Amniotic epithelial cell (primary cell): ENCODE measurements around the gene ZFYVE16.

Experiments
- DNase-seq: peaks from one replicate; pipeline ENCODE4 v3.0.0-alpha.2; 2010; ENCODE audit warnings: low read depth

The ZFYVE16 gene

DNA sequence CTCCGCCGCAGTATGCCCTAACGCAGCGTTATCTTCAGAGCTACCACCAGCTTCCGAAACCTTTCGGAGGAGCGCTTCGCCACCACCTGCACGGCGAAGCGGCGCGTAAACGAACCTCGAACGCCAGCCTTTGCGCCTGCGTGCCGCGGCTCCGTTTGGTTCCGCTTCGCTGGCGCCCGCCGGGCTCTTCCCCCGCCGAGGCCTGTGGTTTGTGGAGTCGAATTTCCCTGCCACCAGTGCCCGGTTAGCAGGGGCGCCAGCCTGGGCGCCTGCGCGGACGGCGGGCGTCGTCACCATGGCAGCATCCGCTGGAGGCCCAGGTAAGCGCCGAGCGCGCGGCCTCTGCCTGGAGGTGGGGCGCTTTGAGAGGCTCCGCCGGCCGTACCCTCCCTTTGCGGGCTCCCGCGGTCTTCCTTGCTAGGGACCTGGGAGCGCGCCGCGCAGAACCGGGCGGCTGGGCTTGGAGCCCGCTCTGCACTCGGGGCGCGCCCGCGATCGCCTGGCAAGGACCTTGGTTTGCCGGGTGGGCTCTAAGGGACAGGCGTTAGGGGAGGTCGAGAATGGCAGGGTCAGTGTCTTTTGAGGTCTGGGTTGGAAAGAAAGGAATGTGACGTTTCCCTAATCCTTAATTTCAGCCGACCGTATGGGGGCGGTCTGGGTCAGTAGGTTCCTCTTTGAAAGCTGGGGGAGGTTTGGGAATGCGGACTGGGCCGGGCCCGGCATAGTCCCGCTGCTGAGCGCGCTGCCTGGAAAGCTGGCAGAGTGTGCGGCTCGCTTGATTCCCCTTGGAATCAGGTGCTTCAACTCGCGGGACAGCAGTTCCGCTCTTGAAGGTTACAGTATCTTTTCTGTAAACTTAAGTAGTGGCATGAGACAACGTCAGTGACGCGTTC lies 80.2 kb downstream of the ZFYVE16 start, which contains the start of gene FAM151B:
TSS of gene FAM151B (plus strand) at position 272 of the 893 bp plus-strand sequence. CDS start at position 296, 24 bp downstream.
- peak; percentile 91 for DNase-seq

GRCh38 chr5:80491296-80491695 lies 83.4 kb downstream of the ZFYVE16 start:
- no peak for DNase-seq

GRCh38 chr5:80492741-80493140 lies 84.9 kb downstream of the ZFYVE16 start:
- no peak for DNase-seq

DNA sequence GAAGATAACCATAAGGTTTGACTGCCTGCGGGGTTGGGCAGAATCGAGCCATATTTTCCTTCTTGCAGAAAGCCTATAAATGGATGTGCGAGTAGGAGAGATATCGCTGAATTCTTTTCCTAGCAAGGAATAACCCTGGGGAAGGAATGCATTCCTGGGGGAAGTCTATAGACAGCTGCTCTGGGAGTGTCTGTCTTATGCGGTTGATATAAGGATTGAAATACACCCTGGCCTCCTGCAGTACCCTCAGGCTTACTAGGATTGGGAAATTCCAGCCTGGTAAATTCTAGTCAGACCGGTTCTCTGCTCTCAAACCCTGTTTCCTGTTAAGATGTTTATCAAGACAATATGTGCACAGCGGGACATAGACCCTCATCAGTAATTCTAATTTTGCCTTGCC lies 85.6 kb downstream of the ZFYVE16 start:
- peak; percentile 16 for DNase-seq

GRCh38 chr5:80495891-80496290 lies 88.0 kb downstream of the ZFYVE16 start:
- DNase-seq, result no peak

GRCh38 chr5:80502800-80503199 lies 94.9 kb downstream of the ZFYVE16 start:
- no peak for DNase-seq

- no peak for DNase-seq
These were observed 95.8 kb downstream of the ZFYVE16 start for GRCh38 chr5:80503641-80504040.

DNA sequence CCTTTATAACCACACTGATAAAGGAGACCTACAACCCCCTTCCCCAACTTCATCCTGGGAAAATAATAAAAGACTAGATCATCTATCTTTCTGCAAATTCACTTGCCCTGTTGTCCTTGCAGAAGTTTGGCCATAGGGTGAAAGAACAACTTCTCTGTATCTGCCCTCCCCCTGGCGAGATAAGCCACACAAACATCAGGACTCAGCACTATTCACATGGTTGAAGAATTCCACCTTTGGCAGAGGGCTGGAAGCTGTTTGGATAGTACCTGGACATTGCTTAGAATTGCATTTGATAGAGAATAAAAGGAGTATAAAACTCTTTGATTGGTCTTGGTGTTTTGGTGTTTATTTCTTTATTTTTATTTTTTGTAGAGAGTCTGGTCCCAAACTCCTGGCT lies 97.0 kb downstream of the ZFYVE16 start:
- no peak for DNase-seq

DNA sequence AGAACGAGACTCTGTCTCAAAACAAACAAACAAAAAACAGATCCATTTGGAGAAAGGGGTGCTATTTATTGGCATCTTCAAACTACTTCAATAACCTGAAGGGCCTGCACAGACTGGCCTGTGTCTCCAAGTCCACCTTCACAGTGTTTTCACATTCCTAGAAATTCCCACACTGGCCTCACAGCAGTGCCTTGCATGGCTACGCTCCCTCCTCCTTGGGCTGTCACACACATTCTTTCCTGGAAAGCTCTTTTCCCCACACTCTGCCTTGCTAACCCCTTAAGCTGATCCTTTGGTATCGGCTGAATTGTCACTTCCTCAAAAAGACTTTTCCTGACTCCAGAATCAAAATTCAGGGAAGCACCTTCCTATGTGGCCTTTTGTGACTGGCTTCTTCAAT lies 99.8 kb downstream of the ZFYVE16 start:
- no peak for DNase-seq

DNA sequence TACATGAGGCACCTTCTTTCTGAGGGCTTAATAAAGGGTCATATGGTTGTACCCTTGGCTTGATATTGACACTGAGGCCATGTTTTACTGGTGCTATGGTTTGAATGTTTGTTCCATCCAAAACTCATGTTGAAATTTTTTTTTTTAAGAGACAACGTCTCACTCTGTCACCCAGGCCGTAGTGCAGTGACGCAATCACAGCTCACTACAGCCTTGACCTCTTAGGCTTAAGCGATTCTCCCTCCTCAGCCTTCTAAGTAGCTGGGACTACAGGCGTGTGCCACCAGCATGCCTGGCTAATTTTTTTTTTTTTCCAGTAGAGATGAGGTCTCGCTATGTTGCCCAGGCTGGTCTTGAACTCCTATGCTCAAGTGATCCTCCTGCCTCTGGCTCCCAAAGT lies 101.0 kb downstream of the ZFYVE16 start:
- no peak for DNase-seq

DNA sequence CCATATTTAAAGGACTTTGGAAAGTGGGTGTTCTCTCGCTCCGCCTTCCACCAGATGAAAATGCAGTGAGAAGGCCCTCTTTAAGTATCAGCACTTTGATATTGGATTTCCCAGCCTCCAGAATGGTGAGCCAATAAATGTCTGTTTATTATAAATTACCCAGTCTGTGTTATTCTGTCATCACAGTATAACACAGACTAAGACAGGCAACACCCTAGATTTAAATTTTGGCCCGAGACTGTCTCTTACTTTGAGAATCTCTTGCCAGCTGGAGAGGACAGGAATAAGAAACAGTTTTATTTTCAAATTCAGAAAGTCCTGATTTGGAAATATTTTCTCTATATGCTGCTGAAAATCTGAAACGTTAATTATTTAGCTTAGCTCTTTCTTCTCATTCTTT lies 101.5 kb downstream of the ZFYVE16 start:
- no peak for DNase-seq

DNA sequence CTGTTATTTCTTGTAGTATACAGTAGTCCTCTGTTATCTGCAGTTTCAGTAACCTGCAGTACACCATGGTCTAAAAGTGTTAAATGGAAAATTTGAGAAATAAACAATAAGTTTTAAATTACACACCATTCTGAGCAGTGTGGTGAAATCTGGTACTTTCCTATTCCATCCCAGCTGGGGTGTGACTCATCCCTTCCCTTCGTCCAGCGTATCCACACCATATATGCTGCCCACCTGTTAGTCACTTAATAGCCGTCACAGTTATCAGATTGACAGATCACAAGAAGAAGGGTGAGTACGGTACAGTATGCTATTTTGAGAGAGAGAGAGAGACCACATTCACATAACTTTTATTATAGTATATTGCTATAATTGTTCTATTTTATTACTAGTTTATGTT lies 109.0 kb downstream of the ZFYVE16 start:
- DNase-seq, result peak; percentile 89
